Measurements from ENCODE around the gene EOLA1. TPM values are rescaled to one million over a fixed set of nuclear protein-coding genes. Genes with fewer than 3 reads are reported as not detected.
A peak's percentile ranks its signal among the peaks of the same experiment; 100 is the strongest.

Gene EOLA1
- total and polyA plus RNA-seq, 2 experiments from 2014 or later = 2.5 to 3.3 TPM

DNA sequence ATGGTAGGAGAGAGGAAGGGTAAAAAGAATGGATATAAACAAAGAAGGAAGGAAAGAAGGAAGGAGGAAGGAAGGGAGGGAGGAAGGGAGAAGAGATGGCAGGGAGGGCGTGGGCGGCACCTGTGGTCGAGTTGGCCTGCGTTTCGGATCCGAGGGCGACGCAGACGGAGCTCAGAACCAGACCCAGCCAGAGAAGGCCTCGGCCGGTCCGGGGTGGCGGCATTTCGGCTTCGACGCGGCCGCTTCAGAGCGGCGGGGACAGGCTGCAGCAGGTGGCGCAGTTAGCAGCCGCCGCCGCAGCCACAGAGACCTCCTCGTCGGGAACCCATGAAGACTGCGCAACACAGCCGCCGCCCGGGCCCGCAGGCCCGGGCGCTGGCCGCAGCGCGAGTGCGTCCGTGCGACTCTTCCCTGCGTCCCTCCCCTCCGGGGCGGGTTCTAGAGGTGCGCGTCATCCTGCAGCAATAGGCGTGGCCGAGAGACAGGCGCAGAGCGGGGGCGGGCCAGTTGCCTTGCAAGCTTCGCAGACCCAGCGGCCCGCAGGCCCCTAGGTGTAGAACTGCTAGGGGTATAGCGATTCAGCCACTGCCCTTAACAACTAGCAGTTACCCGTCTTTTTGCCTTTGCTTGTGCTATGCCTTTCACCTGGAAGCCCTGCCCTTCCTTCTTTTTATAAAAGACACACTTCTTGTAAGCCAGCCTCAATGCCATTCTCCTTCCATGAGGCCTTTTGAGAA lies 35.7 kb upstream of the EOLA1 start, which contains the start of gene IDS:
Gene IDS, minus strand, starts transcription at position 392 of the 737 bp plus-strand sequence. Its CDS starts 169 bp downstream, at position 223.
- H3K4me3 ChIP-seq = peak within 1 kb of the TSS; percentile 48
- H2AFZ ChIP-seq = peak within 1 kb of the TSS; percentile 81; the same call in 1 of the 2 replicates

DNA sequence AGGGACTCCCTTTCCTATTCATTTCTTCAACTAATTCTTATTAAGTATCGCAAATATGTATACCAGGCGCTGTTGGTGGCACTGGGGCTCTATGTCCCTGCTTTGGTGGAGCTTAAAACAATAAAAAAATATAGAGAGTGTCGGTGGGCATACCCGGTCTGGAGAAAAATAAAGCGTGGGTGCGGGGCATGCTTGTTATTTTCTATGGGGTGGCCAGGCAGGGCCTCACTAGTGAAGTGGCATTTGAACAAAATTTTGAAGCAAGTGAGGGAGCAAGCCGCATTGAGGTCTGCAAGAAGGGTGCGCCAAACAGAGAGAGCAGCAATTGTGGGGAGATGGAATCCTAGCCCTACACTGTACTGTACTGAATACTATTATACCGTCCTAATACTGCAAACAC lies 35.1 kb upstream of the EOLA1 start:
- H3K9me3 Mint-ChIP-seq = no peaks in the 10 kb centered on the region; the same call in 2 of the 3 replicates
- Histone ChIP-seq H3K27me3 (ENCODE audit: insufficient read depth) (no peaks in the 10 kb centered on the region), H3F3A (replicated peaks; ENCODE audit: low read depth) (no peaks in the 10 kb centered on the region), H3K27ac (ENCODE audit: low read depth) (no peak overlapping the region), H2AFZ (peak overlapping the region; percentile 81; the same call in 1 of the 2 replicates), H3K4me1 (ENCODE audit: insufficient read depth) (no peaks in the 10 kb centered on the region), H4K20me1 (replicated peaks; ENCODE audit: insufficient read depth) (no peaks in the 10 kb centered on the region), H3K4me3 (peak overlapping the region; percentile 48; the same call in 1 of the 2 replicates), H3K79me2 (replicated peaks; ENCODE audit: insufficient read depth) (no peaks in the 10 kb centered on the region), H3K9me2 (ENCODE audit: insufficient read depth) (no peaks in the 10 kb centered on the region), H3K36me3 (ENCODE audit: insufficient read depth) (no peaks in the 10 kb centered on the region), H3K4me2 (peak overlapping the region; percentile 65)
- H3K4me3 Mint-ChIP-seq = peak overlapping the region; percentile 60
- no peak for ATAC-seq
- TF ChIP-seq, protein P1, sequence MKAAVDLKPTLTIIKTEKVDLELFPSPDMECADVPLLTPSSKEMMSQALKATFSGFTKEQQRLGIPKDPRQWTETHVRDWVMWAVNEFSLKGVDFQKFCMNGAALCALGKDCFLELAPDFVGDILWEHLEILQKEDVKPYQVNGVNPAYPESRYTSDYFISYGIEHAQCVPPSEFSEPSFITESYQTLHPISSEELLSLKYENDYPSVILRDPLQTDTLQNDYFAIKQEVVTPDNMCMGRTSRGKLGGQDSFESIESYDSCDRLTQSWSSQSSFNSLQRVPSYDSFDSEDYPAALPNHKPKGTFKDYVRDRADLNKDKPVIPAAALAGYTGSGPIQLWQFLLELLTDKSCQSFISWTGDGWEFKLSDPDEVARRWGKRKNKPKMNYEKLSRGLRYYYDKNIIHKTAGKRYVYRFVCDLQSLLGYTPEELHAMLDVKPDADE (IDR thresholded peaks at IDR 0.05) = no peak
- TF ChIP-seq CREB1 (CRISPR knock-in tag; IDR thresholded peaks at IDR 0.05; ENCODE audit: low read depth) (no peak), ZNF114 (CRISPR knock-in tag; IDR thresholded peaks at IDR 0.05) (no peak), STAT1 (IDR thresholded peaks at IDR 0.05; ENCODE audit: unreplicated experiment) (no peak), EZH2phosphoT487 (IDR thresholded peaks at IDR 0.05; ENCODE audit: unreplicated experiment) (no peak)
- TF ChIP-seq, protein P2, sequence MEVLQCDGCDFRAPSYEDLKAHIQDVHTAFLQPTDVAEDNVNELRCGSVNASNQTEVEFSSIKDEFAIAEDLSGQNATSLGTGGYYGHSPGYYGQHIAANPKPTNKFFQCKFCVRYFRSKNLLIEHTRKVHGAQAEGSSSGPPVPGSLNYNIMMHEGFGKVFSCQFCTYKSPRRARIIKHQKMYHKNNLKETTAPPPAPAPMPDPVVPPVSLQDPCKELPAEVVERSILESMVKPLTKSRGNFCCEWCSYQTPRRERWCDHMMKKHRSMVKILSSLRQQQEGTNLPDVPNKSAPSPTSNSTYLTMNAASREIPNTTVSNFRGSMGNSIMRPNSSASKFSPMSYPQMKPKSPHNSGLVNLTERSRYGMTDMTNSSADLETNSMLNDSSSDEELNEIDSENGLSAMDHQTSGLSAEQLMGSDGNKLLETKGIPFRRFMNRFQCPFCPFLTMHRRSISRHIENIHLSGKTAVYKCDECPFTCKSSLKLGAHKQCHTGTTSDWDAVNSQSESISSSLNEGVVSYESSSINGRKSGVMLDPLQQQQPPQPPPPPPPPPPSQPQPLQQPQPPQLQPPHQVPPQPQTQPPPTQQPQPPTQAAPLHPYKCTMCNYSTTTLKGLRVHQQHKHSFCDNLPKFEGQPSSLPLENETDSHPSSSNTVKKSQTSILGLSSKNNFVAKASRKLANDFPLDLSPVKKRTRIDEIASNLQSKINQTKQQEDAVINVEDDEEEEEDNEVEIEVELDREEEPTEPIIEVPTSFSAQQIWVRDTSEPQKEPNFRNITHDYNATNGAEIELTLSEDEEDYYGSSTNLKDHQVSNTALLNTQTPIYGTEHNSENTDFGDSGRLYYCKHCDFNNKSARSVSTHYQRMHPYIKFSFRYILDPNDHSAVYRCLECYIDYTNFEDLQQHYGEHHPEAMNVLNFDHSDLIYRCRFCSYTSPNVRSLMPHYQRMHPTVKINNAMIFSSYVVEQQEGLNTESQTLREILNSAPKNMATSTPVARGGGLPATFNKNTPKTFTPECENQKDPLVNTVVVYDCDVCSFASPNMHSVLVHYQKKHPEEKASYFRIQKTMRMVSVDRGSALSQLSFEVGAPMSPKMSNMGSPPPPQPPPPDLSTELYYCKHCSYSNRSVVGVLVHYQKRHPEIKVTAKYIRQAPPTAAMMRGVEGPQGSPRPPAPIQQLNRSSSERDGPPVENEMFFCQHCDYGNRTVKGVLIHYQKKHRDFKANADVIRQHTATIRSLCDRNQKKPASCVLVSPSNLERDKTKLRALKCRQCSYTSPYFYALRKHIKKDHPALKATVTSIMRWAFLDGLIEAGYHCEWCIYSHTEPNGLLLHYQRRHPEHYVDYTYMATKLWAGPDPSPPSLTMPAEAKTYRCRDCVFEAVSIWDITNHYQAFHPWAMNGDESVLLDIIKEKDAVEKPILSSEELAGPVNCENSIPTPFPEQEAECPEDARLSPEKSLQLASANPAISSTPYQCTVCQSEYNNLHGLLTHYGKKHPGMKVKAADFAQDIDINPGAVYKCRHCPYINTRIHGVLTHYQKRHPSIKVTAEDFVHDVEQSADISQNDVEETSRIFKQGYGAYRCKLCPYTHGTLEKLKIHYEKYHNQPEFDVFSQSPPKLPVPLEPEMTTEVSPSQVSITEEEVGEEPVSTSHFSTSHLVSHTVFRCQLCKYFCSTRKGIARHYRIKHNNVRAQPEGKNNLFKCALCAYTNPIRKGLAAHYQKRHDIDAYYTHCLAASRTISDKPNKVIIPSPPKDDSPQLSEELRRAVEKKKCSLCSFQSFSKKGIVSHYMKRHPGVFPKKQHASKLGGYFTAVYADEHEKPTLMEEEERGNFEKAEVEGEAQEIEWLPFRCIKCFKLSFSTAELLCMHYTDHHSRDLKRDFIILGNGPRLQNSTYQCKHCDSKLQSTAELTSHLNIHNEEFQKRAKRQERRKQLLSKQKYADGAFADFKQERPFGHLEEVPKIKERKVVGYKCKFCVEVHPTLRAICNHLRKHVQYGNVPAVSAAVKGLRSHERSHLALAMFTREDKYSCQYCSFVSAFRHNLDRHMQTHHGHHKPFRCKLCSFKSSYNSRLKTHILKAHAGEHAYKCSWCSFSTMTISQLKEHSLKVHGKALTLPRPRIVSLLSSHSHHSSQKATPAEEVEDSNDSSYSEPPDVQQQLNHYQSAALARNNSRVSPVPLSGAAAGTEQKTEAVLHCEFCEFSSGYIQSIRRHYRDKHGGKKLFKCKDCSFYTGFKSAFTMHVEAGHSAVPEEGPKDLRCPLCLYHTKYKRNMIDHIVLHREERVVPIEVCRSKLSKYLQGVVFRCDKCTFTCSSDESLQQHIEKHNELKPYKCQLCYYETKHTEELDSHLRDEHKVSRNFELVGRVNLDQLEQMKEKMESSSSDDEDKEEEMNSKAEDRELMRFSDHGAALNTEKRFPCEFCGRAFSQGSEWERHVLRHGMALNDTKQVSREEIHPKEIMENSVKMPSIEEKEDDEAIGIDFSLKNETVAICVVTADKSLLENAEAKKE (CRISPR knock-in tag; IDR thresholded peaks at IDR 0.05) = no peak
- H3K27me3 Mint-ChIP-seq (ENCODE audit: insufficient read depth, low read depth, poor library complexity) = peaks cover 3% of the 10 kb centered on the region
- no peak overlapping the region for H3K27ac Mint-ChIP-seq
- no peak for DNase-seq (ENCODE audit: low spot score)
- no peaks in the 10 kb centered on the region; the same call in 2 of the 3 replicates for H3K36me3 Mint-ChIP-seq (ENCODE audit: low read depth)
- H3K4me1 Mint-ChIP-seq = peaks cover 18% of the 10 kb centered on the region; the same call in 2 of the 3 replicates

More for the DNA sequence above, 35.7 kb upstream of the EOLA1 start, which contains the start of gene IDS:
- H3K4me1 ChIP-seq (ENCODE audit: insufficient read depth) = no peaks in the 10 kb centered on the region
- no peaks in the 10 kb centered on the region for H4K20me1 ChIP-seq (replicated peaks; ENCODE audit: insufficient read depth)
- DNase-seq (ENCODE audit: low spot score) (peak; percentile 92), ATAC-seq (peak; percentile 92)
- Mint-ChIP-seq H3K4me1 (peaks cover 14% of the 10 kb centered on the region; the same call in 2 of the 3 replicates), H3K4me3 (peak within 1 kb of the TSS; percentile 78), H3K9me3 (no peaks in the 10 kb centered on the region; the same call in 2 of the 3 replicates), H3K27ac (peak within 1 kb of the TSS; percentile 70), H3K36me3 (ENCODE audit: low read depth) (peaks cover 3% of the 10 kb centered on the region; the same call in 2 of the 3 replicates), H3K27me3 (ENCODE audit: insufficient read depth, low read depth, poor library complexity) (peaks cover under 1% of the 10 kb centered on the region)
- no peaks in the 10 kb centered on the region for H3K27me3 ChIP-seq (ENCODE audit: insufficient read depth)
- H3K27ac ChIP-seq (ENCODE audit: low read depth) = no peak within 1 kb of the TSS
- TF ChIP-seq ZNF114 (CRISPR knock-in tag; IDR thresholded peaks at IDR 0.05) = no peak
- peak; percentile 43 for TF ChIP-seq POLR2AphosphoS5 (IDR thresholded peaks at IDR 0.05; ENCODE audit: low read depth)
- TF ChIP-seq, protein P3, sequence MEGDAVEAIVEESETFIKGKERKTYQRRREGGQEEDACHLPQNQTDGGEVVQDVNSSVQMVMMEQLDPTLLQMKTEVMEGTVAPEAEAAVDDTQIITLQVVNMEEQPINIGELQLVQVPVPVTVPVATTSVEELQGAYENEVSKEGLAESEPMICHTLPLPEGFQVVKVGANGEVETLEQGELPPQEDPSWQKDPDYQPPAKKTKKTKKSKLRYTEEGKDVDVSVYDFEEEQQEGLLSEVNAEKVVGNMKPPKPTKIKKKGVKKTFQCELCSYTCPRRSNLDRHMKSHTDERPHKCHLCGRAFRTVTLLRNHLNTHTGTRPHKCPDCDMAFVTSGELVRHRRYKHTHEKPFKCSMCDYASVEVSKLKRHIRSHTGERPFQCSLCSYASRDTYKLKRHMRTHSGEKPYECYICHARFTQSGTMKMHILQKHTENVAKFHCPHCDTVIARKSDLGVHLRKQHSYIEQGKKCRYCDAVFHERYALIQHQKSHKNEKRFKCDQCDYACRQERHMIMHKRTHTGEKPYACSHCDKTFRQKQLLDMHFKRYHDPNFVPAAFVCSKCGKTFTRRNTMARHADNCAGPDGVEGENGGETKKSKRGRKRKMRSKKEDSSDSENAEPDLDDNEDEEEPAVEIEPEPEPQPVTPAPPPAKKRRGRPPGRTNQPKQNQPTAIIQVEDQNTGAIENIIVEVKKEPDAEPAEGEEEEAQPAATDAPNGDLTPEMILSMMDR (conservative IDR thresholded peaks at IDR 0.05; ENCODE audit: low read depth in 2 of 2) = 0 out of 4 replicates have a peak, but pooled peaks of 1 of the 2 experiments have one; percentile 3
- peak; percentile 82 for TF ChIP-seq CREB1 (CRISPR knock-in tag; IDR thresholded peaks at IDR 0.05; ENCODE audit: low read depth)
- no peaks in the 10 kb centered on the region for H3K9me2 ChIP-seq (ENCODE audit: insufficient read depth)
- H3K79me2 ChIP-seq (replicated peaks; ENCODE audit: insufficient read depth) = no peaks in the 10 kb centered on the region
- H3K4me2 ChIP-seq = peak within 1 kb of the TSS; percentile 70
- no peaks in the 10 kb centered on the region for H3K36me3 ChIP-seq (ENCODE audit: insufficient read depth)
- H3F3A ChIP-seq (replicated peaks; ENCODE audit: low read depth) = no peaks in the 10 kb centered on the region

All from GM23338 (cell line).